ENCODE results near the gene KCNA1.
"Not testable (repeated sequence)": the region's sequence is repeated elsewhere in the genome, so short reads cannot be mapped to it uniquely, and the experiment has no call there.

The KCNA1 gene

DNA sequence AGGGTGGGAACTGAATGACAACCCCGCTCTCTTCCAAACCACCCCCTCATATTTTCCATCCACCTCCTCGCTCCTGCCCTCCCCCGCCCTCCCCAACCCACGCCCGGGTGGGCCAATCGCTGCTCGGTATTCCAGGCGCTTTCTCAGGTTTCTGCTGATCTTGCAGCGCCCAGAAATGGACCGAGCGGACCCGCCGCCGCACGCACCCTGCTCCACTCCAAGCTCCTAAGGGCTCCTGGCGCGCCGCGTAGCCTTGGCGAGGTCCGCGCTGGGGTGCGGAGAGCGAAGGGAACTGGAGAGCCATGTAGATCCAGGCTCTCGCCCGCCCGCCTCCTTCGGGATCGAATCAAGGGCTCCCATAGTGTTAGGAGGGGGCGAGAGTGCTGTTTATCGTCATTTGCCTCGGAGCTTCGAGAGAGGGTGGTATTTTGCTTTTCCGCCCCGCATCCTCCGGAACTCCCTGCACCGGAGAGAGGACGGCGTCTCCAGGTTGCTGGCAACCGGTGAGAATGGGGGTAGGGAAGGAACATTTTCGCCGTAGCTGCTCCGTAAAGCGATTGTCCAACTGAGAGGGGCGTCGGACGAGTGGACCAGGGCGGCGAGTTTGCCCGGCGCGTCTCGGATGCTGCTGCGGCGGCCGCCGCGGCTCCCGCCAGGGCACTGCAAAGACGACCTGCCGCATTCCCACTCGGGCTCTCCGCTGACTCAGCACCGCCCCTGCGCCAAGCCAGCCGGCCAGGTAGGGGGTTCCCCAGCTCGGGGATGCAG is at the start of gene KCNA1:
Gene KCNA1, plus strand, starts transcription at position 172 of the 768 bp plus-strand sequence. CDS start 1,474 bp downstream, outside the sequence.
- peak; percentile 38 for DNase-seq

DNA sequence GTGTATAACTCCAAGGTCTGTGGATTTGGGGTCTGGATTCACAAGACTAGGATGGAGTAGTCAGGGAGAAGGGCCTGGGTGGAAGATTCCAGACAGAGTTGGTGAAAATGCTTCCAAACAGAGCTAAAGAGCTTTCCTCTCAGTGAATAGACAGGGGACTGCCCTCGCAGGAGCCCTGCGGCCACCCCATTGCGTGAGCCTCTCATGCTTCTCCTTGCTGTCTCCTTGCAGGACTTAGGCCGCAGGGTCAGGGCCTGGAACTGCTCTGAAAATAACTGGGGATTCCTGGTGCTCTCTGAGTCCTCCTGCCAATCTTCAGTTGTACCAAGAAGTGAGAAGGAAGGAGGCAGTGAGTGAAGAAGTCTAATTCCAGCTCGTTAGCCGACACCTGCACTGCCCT is 49.0 kb upstream of the KCNA1 start:
- no peak for DNase-seq

DNA sequence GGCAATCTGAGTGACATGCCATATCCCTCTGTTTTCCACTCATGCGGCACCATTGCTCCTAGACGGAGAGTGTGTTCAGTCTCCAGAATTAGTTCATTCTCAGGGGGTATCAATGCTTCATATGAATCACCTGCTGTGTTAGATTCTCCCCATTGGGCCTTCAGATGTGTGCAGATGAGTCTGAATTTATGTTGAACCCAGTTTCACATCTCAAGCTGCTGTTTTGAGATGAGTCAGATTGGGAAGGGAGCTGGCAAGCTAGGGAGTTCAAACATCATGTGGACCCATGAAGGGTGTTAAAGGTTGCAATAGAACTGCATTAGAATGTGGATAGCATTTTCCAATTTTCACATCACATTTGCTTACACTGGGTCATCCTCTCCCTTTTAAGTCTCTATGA is 46.9 kb upstream of the KCNA1 start:
- no peak for DNase-seq

DNA sequence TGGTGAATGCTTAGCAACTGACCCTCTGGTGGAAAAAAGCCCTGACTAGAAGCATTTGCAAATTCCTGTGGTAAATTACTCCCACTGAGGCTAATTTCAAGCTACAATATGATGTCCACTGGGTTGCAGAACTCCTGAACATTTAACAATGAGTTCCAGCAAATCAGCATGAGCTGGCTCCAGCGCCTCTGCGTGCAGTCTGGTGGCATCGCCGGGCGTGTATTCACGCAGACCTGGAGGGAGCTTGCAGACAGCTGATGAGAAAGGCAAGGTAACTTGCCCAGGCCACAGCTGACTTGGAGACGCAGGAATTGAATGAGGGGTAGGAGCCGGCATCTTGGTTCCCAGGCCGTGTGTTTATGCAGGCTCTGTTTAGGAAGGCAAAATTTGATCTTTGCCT is 45.1 kb upstream of the KCNA1 start:
- no peak for DNase-seq

DNA sequence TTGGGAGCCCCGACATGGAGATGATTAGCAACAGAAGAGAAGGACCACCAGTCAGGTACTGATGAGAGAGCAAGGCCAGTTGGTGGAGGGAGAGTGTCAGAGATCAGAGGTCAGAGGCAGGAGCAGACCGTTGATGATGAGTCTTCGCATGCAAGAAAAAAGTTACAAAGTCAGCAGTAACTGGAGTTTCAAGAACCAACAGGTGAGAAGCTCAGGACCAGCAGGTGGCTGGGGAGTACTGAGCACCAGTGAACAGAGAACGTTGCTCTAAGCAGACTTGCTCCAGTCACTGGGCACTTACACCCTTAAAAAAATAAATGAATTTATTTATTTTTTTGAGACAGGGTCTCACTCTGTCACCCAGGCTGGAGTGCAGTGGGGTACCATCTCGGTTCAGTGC is 44.5 kb upstream of the KCNA1 start:
- no peak for DNase-seq

DNA sequence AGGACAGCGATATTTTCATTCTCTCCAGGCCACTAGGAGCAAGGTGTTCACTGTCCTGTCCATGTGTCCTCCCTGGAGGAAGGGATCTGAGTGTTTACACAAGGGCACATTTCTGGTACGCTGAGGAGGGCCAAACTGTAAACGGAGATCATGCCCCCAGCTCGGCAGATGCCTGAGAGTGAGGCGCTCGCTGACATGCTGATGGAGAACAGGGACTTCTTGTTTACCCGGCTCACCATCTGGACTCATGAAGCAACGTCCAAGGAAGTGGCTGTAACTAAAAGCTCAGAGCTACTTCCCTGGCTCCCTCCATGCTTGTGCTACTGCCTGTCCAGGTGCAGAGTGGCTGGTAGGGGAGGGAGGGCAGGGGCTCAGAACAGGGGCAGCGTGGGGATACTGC is 43.4 kb upstream of the KCNA1 start:
- DNase-seq: no peak

DNA sequence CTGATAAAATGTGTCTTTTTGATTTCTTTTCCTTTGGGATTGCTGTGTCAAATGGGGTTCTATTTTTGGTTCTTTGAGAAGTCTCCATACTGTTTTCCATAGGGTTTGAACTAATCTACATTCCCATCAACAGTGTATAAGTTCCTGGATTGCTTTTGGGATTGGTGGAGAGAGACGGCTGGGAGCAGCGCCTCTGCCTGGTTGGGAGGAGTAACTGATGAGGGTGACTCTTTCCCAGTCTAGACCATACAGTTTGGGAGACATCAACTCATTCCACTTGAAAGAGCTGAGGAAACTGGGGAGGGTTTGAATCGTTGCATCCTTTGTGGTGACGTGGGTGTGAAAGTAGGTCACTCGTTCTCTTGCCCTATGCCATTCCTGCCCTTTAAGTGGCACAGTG is 42.3 kb upstream of the KCNA1 start:
- DNase-seq: no peak

DNA sequence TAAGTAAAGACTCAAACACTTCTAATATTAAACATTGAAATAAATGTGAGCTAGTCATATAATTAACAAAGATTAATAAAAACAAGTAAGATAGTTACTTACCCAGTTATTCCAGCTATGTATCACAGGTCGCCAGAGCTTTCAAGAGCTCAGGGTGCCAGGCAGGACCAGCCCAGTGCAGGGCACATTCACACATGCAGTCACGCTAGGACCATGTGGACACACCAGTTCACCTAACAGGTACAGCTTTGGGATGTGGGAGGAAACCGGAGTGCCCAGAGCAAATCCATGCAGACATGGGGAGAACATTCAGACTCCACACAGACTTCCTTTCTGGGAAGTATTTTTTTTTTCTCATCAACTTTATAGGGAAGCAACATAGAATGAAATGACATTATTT is 39.3 kb upstream of the KCNA1 start:
- DNase-seq: no peak

DNA sequence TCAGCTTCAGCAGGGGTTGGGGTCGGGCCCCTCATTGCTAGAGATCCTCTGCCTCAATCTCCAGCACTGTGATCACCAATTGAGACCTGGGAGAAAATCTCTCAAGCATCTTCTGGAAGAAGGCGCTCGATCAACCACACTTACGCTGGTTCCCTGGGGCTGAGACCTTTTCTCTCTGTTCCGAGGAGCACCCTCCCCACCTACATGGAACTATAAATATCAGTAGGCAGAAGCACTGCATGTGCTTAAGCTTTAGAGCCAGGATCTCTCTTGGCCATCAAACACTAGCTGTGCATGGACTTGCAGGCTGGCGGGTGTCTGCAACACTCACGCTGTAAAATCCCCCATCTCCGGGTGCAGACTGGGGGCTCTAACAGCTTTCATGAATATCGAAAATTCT is 38.2 kb upstream of the KCNA1 start:
- DNase-seq: no peak

DNA sequence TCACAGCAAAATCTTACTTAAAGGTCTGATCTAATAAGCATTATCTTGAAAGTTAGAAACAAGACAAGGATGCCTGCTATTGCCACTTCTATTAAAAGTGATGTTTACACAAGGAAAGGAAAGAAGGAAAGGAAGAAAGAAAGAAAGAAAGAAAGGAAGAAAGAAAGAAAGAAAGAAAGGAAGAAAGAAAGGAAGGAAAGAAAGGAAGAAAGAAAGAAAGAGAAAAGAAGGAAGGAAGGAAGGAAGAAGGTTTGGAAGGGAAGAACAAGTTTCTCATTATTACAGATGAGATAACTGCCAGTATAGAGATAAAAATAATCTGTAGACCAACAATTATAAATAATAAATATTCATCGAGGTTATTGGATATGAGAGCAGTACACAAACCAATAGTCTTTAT is 35.8 kb upstream of the KCNA1 start:
- DNase-seq: no peak

DNA sequence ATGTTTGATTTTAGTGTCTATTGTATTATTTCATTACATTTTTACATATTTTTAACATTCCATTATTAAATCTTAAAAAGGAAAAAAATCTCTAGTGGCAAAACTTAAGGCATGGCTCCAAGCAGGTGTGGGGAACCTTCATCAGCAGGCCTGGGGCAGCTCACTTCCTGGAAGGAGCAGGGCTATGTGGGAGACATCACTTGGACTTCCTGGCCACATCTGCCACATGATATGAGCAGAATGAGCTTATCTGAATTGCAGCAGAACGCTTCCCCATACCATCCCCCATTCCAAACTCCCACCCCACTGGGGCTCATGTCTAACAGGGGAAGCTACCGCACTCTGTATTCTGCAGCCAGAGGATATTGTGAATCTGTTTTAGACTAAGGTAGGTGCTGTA is 35.0 kb upstream of the KCNA1 start:
- no peak for DNase-seq

DNA sequence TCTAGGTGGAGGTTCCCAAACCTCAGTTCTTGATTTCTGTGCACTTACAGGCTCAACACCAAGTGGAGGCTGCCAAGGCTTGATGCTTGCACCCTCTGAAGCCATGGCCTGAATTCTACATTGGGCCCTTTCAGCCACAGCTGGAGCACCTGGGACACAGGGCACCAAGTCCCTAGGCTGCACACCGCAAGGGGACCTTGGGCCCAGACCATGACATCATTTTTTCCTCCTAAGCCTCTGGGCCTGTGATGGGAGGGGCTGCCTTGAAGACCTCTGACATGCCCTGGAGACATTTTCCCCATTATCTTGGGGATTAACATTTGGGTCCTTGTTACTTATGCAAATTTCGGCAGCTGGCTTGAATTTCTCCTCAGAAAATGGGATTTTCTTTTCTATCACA is 30.2 kb upstream of the KCNA1 start:
- DNase-seq: not testable (repeated sequence)

DNA sequence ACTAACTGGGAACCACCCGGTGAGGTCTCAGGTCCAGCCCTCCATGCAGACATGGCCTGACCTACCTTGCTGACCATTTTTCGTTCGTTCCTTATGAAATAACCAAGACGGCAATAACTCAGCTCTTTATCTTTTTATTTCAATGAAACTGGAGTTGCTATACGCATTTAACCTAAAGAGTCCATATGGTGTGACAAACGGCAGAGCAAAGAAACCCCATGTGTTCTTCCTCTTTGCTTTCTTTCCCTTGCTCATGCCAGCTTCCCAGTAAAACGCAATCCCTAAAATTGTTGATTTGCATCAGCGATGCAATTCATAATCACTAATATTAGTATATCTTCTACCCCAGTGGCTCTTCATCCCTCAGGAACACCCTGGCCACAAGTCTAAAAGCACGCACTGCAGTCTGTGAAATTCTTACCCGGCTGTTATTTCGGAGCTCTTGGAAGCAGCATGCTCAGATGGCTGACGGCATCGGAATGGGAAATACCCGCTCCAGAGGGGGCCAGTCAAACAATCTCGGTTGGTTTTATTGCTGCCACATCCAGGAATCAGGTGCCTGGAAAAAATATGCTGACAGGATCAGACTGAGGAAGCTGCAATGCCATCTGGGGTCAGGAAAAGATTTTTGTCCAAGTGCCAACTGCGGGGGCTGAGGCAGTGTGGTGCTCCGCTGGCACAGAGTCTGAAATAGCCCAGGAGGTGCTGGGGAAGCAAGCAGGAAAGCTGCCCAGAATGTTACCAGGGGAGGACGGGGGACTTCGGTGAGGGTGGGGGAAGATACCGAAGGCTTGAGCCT is 28.2 kb upstream of the KCNA1 start:
- DNase-seq: no peak

DNA sequence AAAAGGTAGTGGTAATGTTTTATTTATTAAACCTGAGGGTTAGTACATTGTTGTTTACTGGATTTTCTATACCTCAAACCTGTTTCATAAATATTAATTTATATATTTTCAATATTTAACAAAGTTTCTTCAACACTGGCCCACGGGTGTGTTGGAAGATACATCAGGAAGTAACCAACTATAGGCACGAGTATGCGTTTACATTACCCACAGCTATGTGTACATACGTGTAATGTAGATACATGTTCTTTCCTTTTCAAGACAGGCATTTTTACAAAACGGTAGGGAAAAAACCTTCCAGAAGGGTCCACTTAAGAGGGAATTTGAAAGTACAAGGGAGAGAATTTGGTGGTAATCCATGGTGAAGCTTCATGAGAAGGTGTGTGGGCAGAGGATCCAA is 17.8 kb upstream of the KCNA1 start:
- DNase-seq: no peak

DNA sequence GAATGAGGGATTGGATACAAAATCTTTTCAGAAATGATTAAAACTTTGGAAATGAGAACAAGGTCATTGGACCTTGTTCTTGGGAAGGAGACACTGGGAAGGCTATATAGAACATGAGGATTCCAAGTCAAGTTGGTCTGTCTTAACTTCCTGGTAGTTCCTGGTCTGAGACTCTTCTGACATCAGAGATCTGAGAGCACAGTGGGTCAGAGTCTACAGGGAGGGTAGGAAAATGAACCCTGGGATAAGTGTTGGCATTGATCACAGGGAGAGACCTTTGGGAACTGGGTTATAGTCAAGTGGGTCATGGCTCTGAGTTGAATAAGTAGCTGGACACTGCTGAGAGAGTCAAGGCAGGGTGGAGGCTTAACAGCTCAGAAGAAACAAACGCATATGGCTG is 17.3 kb upstream of the KCNA1 start:
- DNase-seq: no peak

DNA sequence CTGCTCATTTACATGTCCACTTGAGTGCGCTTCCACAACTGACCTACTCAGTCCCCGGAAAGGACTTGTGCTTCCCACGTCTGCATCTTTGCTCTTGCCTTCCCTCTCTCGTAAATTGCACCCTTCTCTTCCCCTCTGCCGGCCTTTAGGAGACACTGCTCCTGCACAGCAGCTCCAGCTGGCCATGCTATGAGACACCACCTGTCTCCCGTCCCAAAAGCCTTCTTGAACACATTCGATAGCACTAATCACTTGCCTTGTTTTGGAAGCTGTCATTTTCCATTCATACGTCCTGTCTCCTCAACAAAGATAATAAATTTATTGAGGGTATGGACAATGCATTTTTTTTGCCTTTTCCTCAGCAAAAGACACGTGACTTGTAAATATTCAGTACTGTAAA is 15.7 kb upstream of the KCNA1 start:
- no peak for DNase-seq

DNA sequence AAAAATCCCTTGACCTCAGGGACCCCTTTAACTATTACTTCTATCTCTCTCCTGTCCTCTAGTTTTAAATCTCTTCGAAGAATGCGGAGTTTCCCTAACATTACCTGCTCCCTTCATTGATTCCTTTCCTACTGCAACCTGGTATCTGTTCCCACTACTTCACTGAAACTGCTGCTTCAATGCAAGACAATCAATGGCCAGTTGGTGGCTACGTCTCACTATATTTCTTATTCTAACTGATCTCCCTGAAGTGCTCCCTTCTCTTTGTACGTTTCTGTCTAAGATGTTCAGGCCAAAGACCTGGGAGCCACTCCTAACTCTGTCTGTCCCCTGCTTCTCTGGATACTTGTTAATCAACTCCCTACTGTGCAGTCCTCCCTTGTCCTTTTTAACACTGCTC is 10.3 kb upstream of the KCNA1 start:
- DNase-seq: peak; percentile 15

DNA sequence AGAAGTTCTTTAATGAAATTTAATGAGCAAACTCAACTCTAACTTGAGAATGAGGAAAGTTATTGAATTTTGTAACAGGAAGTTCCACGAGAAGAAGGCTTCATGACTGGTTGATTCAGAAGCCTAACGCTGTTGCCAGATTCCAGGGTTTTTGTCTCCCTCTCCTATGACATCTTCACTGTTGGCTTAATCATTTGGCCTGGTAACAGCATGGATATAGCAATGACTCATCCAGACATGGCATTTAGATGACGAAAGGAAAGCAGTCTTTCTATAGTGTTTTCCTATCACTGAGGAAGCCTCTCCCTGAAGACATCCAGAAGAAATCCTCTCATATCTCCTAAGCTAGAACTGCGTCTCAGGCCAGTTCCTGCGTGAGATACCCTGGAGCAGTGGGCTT is 9.4 kb upstream of the KCNA1 start:
- peak; percentile 93 for DNase-seq

DNA sequence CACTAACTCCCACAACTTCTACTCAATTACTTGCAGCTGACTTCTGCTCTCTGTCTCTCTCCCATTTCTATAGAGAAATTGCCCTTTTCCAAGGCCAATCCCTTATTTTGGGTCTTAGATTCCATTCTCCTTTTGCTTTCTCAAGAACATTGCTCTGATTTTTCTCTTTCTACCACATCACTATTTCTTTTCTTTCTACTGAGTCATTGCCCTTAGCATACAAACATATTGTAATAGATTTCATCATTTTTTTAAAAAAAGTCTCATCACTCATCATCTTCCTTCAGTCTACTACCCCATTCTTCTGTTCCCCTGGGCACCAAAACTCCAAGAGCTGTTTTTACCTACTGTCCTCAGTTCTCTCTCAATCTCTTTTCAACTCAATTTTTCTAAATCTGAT is 4.4 kb upstream of the KCNA1 start:
- DNase-seq: peak; percentile 40

DNA sequence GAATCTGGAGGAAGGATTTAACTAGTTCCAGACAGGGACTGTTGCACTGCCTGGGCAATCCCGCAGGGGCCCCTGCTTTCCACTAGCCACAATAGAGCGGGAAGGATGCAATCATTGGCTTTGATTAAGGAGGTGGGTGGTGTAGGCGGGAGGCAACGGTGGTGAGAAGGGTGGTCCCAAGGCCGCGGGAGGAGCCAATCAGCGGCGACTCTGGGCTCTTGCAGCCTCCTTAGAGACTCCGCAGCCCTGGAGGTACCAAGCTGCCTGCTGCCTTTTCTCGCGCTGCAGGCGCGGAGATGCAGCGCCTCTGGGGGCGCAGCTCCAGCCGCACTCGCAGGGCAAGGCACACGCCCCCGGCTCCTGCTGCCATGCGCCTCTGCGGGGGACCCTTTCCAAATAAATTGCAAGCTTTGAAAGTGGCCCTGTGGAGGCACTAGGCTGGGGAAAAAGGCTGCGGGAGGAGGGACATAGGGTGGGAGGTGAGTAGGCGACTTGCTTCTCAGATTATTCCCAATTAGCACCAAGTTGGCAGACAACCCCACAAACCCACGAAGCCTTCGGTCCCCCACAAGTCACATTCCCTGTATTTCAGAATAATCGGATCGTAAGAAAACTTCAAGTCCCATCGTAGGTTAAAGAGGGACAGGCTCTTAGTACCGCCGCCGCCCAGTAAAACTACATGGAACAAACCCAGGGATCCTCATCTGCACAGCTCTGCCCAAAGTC is 858 bp upstream of the KCNA1 start:
- DNase-seq: peak; percentile 86

DNA sequence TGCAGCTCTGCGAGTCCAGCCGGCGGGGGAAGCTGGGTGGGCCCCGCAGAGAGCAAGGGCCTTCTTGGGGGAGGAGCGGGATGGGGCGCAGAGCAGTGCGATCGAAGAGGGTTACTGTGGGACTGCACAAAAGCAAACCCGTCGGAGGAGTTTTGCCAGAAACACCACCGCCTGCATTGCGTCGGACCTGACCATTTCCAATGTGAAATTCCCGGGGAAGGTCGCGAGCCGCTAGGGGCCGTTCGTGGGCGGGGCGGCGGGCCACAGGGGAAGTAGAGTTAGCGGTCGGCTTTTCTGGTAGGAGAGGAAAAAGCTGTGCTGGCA is 333 bp upstream of the KCNA1 start:
- DNase-seq: no peak

DNA sequence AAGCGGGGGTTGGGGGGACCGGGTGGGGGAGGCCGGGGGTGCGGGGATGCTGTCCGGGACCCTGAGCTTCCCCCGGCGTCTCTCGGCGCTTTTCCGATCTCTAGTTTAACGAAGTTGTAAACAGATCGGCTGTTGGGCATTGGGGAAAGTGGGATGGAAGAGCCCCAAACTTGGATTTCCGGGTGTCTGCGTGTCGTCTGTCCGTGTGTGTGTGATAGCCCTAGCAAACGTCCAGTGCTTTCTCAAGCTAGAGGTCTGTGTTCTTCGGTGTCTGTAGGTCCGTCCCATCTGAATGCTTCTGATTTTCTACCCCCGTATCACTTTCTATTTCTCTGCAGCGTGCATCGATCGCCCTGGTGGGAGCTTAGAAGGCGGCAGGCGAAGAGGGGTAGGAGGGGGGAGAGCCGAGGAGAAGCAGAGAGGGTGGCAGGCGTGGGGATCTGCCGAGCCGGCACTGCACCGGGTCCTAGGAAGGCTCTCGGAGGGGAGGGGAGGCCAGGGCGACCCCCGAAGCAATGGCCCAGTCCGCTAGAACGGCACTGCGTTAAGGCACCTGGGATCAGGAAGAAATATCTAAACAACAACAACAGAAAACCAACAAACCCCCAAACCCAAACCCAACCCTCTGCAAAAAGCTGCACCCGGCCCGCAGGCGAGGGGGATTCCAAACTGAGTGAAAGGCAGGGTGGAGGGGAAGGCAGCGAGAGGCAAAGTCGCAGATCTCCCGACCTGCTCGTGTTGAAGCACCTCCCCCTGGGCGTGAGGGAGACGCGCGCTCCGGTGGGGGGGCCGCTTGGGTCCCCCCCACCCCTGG is 1.0 kb downstream of the KCNA1 start:
- DNase-seq: no peak

Data from fibroblast of skin of right quadriceps (primary cell).